ENCODE data around the gene SPNS2. TPM values are rescaled to one million over a fixed set of nuclear protein-coding genes. Genes with fewer than 3 reads are reported as not detected.

SPNS2 gene
- total and polyA plus RNA-seq, 2 donors (not counting 1 experiment from before 2014, with no cell fraction given) = 0.17 TPM; not detected in 1

- no peak for DNase-seq (ENCODE audit: low read depth in 2 of 2)
- Histone ChIP-seq H3K4me1 (ENCODE audit: control insufficient read depth, extremely low read depth, insufficient read depth, low read length) (no peaks in the 10 kb centered on the region), H4K20me1 (ENCODE audit: control insufficient read depth, extremely low read depth, insufficient read depth, low read length) (no peaks in the 10 kb centered on the region), H3K4me3 (replicated peaks in 1 of 4; ENCODE audit: control extremely low read depth in 1 of 4, insufficient read depth in 1 of 4, low read depth in 3 of 4, low read length in 4 of 4) (no peak overlapping the region), H3K4me2 (ENCODE audit: extremely low read depth, insufficient read depth, low read length) (no peak overlapping the region), H3K36me3 (ENCODE audit: control insufficient read depth, insufficient read depth, low read length) (no peaks in the 10 kb centered on the region), H2AFZ (ENCODE audit: low read length) (no peak overlapping the region), H3K9me3 (ENCODE audit: control insufficient read depth, insufficient read depth, low read depth, low read length) (no peaks in the 10 kb centered on the region), H3K27me3 (ENCODE audit: control insufficient read depth, insufficient read depth, low read length) (peaks cover 2% of the 10 kb centered on the region), H3K79me2 (ENCODE audit: control insufficient read depth, insufficient read depth, low read length) (no peaks in the 10 kb centered on the region), H3K27ac (ENCODE audit: insufficient read depth, low read length) (no peak overlapping the region), H3K9ac (ENCODE audit: insufficient read depth, low read length) (no peak overlapping the region)
- TF ChIP-seq EZH2 (IDR thresholded peaks at IDR 0.05; ENCODE audit: low read length, missing control alignments) (no peak), CTCF (conservative IDR thresholded peaks at IDR 0.05 in 1 of 2, IDR thresholded peaks at IDR 0.05 in 1 of 2; ENCODE audit: low read depth in 1 of 2, low read length in 2 of 2) (no peak)
These were observed 7.6 kb downstream of the SPNS2 start for GRCh38 chr17:4506175-4506813.

- no peak overlapping the region for H3K4me3 ChIP-seq (replicated peaks in 1 of 4; ENCODE audit: control extremely low read depth in 1 of 4, insufficient read depth in 1 of 4, low read depth in 3 of 4, low read length in 4 of 4)
- no peaks in the 10 kb centered on the region for H3K9me3 ChIP-seq (ENCODE audit: control insufficient read depth, insufficient read depth, low read depth, low read length)
- H3K4me2 ChIP-seq (ENCODE audit: extremely low read depth, insufficient read depth, low read length) = no peak overlapping the region
- H3K36me3 ChIP-seq (ENCODE audit: control insufficient read depth, insufficient read depth, low read length) = no peaks in the 10 kb centered on the region
- no peaks in the 10 kb centered on the region for H4K20me1 ChIP-seq (ENCODE audit: control insufficient read depth, extremely low read depth, insufficient read depth, low read length)
- no peak overlapping the region for H3K27ac ChIP-seq (ENCODE audit: insufficient read depth, low read length)
- no peak overlapping the region for H2AFZ ChIP-seq (ENCODE audit: low read length)
- H3K27me3 ChIP-seq (ENCODE audit: control insufficient read depth, insufficient read depth, low read length) = peaks cover 2% of the 10 kb centered on the region
- TF ChIP-seq CTCF (conservative IDR thresholded peaks at IDR 0.05 in 1 of 2, IDR thresholded peaks at IDR 0.05 in 1 of 2; ENCODE audit: low read depth in 1 of 2, low read length in 2 of 2) (no peak), EZH2 (IDR thresholded peaks at IDR 0.05; ENCODE audit: low read length, missing control alignments) (no peak)
- no peak overlapping the region for H3K9ac ChIP-seq (ENCODE audit: insufficient read depth, low read length)
- no peaks in the 10 kb centered on the region for H3K79me2 ChIP-seq (ENCODE audit: control insufficient read depth, insufficient read depth, low read length)
- DNase-seq (ENCODE audit: low read depth in 2 of 2) = no peak
- H3K4me1 ChIP-seq (ENCODE audit: control insufficient read depth, extremely low read depth, insufficient read depth, low read length) = no peaks in the 10 kb centered on the region
These were observed 8.2 kb downstream of the SPNS2 start for GRCh38 chr17:4506892-4507291.

GRCh38 chr17:4507361-4508111 lies 8.9 kb downstream of the SPNS2 start:
- no peak for TF ChIP-seq EZH2 (IDR thresholded peaks at IDR 0.05; ENCODE audit: low read length, missing control alignments)

More at GRCh38 chr17:4507361-4508111, 8.9 kb downstream of the SPNS2 start:
- Histone ChIP-seq H3K4me1 (ENCODE audit: control insufficient read depth, extremely low read depth, insufficient read depth, low read length) (no peaks in the 10 kb centered on the region), H4K20me1 (ENCODE audit: control insufficient read depth, extremely low read depth, insufficient read depth, low read length) (no peaks in the 10 kb centered on the region), H3K27ac (ENCODE audit: insufficient read depth, low read length) (no peak overlapping the region), H3K9ac (ENCODE audit: insufficient read depth, low read length) (no peak overlapping the region), H3K27me3 (ENCODE audit: control insufficient read depth, insufficient read depth, low read length) (peaks cover under 1% of the 10 kb centered on the region), H2AFZ (ENCODE audit: low read length) (no peak overlapping the region), H3K9me3 (ENCODE audit: control insufficient read depth, insufficient read depth, low read depth, low read length) (no peaks in the 10 kb centered on the region), H3K36me3 (ENCODE audit: control insufficient read depth, insufficient read depth, low read length) (no peaks in the 10 kb centered on the region), H3K4me2 (ENCODE audit: extremely low read depth, insufficient read depth, low read length) (no peak overlapping the region), H3K79me2 (ENCODE audit: control insufficient read depth, insufficient read depth, low read length) (no peaks in the 10 kb centered on the region), H3K4me3 (replicated peaks in 1 of 4; ENCODE audit: control extremely low read depth in 1 of 4, insufficient read depth in 1 of 4, low read depth in 3 of 4, low read length in 4 of 4) (no peak overlapping the region)
- DNase-seq (ENCODE audit: low read depth in 2 of 2) = no peak
